ENCODE results near the gene TMEM117. TPM values are rescaled to one million over a fixed set of nuclear protein-coding genes. Genes with fewer than 3 reads are reported as not detected.
"Not testable (repeated sequence)": the region's sequence is repeated elsewhere in the genome, so short reads cannot be mapped to it uniquely, and the experiment has no call there.

TMEM117 gene
- total RNA-seq, 1 experiment from 2014 or later = 4.3 TPM

- Histone ChIP-seq H3K4me3 (no peak overlapping the region), H3K9me3 (no peaks in the 10 kb centered on the region), H3K27me3 (no peaks in the 10 kb centered on the region; the same call in 1 of the 2 replicates), H3K36me3 (no peaks in the 10 kb centered on the region)
- no peak for DNase-seq
These were observed 319.5 kb downstream of the TMEM117 start for GRCh38 chr12:44155358-44155757.

- no peak for DNase-seq
- Histone ChIP-seq H3K9me3 (no peaks in the 10 kb centered on the region), H3K36me3 (no peaks in the 10 kb centered on the region), H3K4me3 (no peak overlapping the region), H3K27me3 (no peaks in the 10 kb centered on the region; the same call in 1 of the 2 replicates)
These were observed 321.5 kb downstream of the TMEM117 start for GRCh38 chr12:44157359-44157758.

- no peaks in the 10 kb centered on the region for H3K27me3 ChIP-seq
- H3K4me3 ChIP-seq = no peak overlapping the region
- H3K9me3 ChIP-seq = no peaks in the 10 kb centered on the region
- DNase-seq = no peak
- H3K36me3 ChIP-seq = no peaks in the 10 kb centered on the region
These were observed 322.9 kb downstream of the TMEM117 start for GRCh38 chr12:44158746-44159145.

GRCh38 chr12:44159216-44159615 is 323.3 kb downstream of the TMEM117 start:
- H3K27me3 ChIP-seq = no peaks in the 10 kb centered on the region

GRCh38 chr12:44159862-44160261 is 324.0 kb downstream of the TMEM117 start:
- no peak for DNase-seq
- H3K4me3 ChIP-seq = no peak overlapping the region
- H3K36me3 ChIP-seq = no peaks in the 10 kb centered on the region
- H3K9me3 ChIP-seq = no peaks in the 10 kb centered on the region
- no peaks in the 10 kb centered on the region for H3K27me3 ChIP-seq

More at GRCh38 chr12:44159216-44159615, 323.3 kb downstream of the TMEM117 start:
- no peaks in the 10 kb centered on the region for H3K36me3 ChIP-seq
- H3K9me3 ChIP-seq = no peaks in the 10 kb centered on the region
- no peak overlapping the region for H3K4me3 ChIP-seq
- no peak for DNase-seq

GRCh38 chr12:44162961-44163360 is 327.1 kb downstream of the TMEM117 start:
- H3K27me3 ChIP-seq = no peaks in the 10 kb centered on the region
- no peak overlapping the region for H3K4me3 ChIP-seq
- DNase-seq = no peak
- H3K9me3 ChIP-seq = no peaks in the 10 kb centered on the region
- H3K36me3 ChIP-seq = no peaks in the 10 kb centered on the region

GRCh38 chr12:44174053-44174452 is 338.2 kb downstream of the TMEM117 start:
- no peak overlapping the region for H3K4me3 ChIP-seq
- no peaks in the 10 kb centered on the region for H3K9me3 ChIP-seq
- H3K36me3 ChIP-seq = no peaks in the 10 kb centered on the region
- DNase-seq = no peak
- H3K27me3 ChIP-seq = no peaks in the 10 kb centered on the region

GRCh38 chr12:44184499-44185206 is 348.8 kb downstream of the TMEM117 start:
- H3K36me3 ChIP-seq = no peaks in the 10 kb centered on the region
- H3K9me3 ChIP-seq = no peaks in the 10 kb centered on the region
- H3K27me3 ChIP-seq = no peaks in the 10 kb centered on the region
- no peak overlapping the region for H3K4me3 ChIP-seq
- DNase-seq = no peak

- Histone ChIP-seq H3K9me3 (no peaks in the 10 kb centered on the region), H3K4me3 (no peak overlapping the region), H3K27me3 (no peaks in the 10 kb centered on the region), H3K36me3 (no peaks in the 10 kb centered on the region)
- no peak for DNase-seq
These were observed 357.4 kb downstream of the TMEM117 start for GRCh38 chr12:44193281-44193680.

- H3K9me3 ChIP-seq = not testable (repeated sequence)
These were observed 359.8 kb downstream of the TMEM117 start for GRCh38 chr12:44195719-44196118.

GRCh38 chr12:44206045-44206444 is 370.2 kb downstream of the TMEM117 start:
- no peak for DNase-seq
- Histone ChIP-seq H3K9me3 (no peaks in the 10 kb centered on the region), H3K27me3 (no peaks in the 10 kb centered on the region), H3K36me3 (no peaks in the 10 kb centered on the region), H3K4me3 (no peak overlapping the region)

More at GRCh38 chr12:44195719-44196118, 359.8 kb downstream of the TMEM117 start:
- not testable (repeated sequence) for H3K4me3 ChIP-seq, H3K27me3 ChIP-seq, H3K36me3 ChIP-seq, DNase-seq

- Histone ChIP-seq H3K4me3 (no peak overlapping the region), H3K9me3 (no peaks in the 10 kb centered on the region), H3K27me3 (no peaks in the 10 kb centered on the region), H3K36me3 (no peaks in the 10 kb centered on the region)
- DNase-seq = no peak
These were observed 381.4 kb downstream of the TMEM117 start for GRCh38 chr12:44217146-44217883.

GRCh38 chr12:44223736-44224135 is 387.9 kb downstream of the TMEM117 start:
- no peak for DNase-seq
- Histone ChIP-seq H3K4me3 (no peak overlapping the region), H3K9me3 (no peaks in the 10 kb centered on the region), H3K36me3 (no peaks in the 10 kb centered on the region), H3K27me3 (no peaks in the 10 kb centered on the region)

- Histone ChIP-seq H3K27me3 (no peaks in the 10 kb centered on the region), H3K9me3 (no peaks in the 10 kb centered on the region), H3K36me3 (no peaks in the 10 kb centered on the region), H3K4me3 (no peak overlapping the region)
- DNase-seq = no peak
These were observed 388.7 kb downstream of the TMEM117 start for GRCh38 chr12:44224399-44225148.

GRCh38 chr12:44225149-44225510 is 389.2 kb downstream of the TMEM117 start:
- Histone ChIP-seq H3K4me3 (no peak overlapping the region), H3K36me3 (no peaks in the 10 kb centered on the region), H3K27me3 (no peaks in the 10 kb centered on the region), H3K9me3 (no peaks in the 10 kb centered on the region)
- DNase-seq = no peak

- no peaks in the 10 kb centered on the region for H3K36me3 ChIP-seq
- no peak overlapping the region for H3K4me3 ChIP-seq
- no peaks in the 10 kb centered on the region for H3K9me3 ChIP-seq
- no peak for DNase-seq
- no peaks in the 10 kb centered on the region for H3K27me3 ChIP-seq
These were observed 391.7 kb downstream of the TMEM117 start for GRCh38 chr12:44227616-44228015.

GRCh38 chr12:44229846-44230245 is 394.0 kb downstream of the TMEM117 start:
- Histone ChIP-seq H3K36me3 (no peaks in the 10 kb centered on the region), H3K27me3 (no peaks in the 10 kb centered on the region)

More at GRCh38 chr12:44229846-44230245, 394.0 kb downstream of the TMEM117 start:
- no peaks in the 10 kb centered on the region for H3K9me3 ChIP-seq
- H3K4me3 ChIP-seq = no peak overlapping the region
- DNase-seq = no peak

Measured in MG63 (cell line).